Activated CD8-positive, alpha-beta memory T cell treated with anti-CD3 and anti-CD28 coated beads for 1 hour (primary cell): ENCODE data around the gene NSRP1.
"Not testable (repeated sequence)": the region's sequence is repeated elsewhere in the genome, so short reads cannot be mapped to it uniquely, and the experiment has no call there.

Source experiments
- DNase-seq, 2 donors: peaks; one replicate each; pipeline ENCODE4 v3.0.0-alpha.2; 2020; ENCODE audit warnings: low read depth in 1 of 2; ENCODE audit errors: extremely low read depth in 1 of 2

NSRP1 gene, protein sequence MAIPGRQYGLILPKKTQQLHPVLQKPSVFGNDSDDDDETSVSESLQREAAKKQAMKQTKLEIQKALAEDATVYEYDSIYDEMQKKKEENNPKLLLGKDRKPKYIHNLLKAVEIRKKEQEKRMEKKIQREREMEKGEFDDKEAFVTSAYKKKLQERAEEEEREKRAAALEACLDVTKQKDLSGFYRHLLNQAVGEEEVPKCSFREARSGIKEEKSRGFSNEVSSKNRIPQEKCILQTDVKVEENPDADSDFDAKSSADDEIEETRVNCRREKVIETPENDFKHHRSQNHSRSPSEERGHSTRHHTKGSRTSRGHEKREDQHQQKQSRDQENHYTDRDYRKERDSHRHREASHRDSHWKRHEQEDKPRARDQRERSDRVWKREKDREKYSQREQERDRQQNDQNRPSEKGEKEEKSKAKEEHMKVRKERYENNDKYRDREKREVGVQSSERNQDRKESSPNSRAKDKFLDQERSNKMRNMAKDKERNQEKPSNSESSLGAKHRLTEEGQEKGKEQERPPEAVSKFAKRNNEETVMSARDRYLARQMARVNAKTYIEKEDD

DNA sequence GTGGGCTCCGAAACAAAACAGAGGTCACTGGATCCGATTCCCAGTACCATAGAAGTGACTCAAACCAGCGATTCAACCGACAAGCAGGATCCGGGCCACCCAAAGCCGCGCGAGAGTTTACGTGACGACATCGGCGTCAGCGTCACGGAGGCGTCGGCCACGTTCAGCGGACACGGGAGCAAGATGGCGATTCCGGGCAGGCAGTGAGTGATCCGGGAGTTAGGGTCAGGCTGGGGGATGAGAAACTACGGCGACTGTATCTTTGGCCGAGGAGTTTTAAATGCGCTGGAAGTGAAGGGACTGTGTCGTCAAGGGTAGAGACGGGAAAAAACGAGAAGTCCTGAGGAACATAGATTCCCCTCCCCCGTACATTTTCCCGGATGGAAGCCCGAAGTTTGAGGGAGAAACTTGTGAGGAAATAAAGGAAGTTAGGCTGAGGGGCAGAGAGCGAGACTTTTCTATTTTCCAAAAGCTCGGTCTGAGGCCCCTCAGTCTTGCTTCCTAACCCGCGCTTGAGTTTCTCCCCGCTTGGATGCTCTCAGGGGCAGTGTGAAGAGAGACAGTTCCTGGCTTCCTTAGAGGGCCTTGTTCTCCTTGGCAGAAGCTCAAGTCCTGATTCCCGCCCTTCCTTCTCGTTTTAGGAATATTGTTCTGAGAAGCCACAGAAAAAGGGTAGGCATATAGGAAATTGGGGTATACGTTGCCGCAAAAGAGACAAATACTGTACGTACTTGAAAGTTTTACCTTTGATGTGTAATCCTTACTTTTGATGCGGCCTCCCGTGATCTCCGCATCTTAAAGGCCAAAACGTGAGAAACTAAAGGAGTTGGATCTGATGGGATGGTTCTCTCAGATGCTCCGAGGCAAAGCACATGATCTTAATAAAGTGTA is at the start of gene NSRP1:
Gene NSRP1, plus strand, starts transcription at position 156 of the 891 bp plus-strand sequence. Its CDS starts 28 bp downstream, at position 184.
- DNase-seq: peak; percentile 78 to 86

DNA sequence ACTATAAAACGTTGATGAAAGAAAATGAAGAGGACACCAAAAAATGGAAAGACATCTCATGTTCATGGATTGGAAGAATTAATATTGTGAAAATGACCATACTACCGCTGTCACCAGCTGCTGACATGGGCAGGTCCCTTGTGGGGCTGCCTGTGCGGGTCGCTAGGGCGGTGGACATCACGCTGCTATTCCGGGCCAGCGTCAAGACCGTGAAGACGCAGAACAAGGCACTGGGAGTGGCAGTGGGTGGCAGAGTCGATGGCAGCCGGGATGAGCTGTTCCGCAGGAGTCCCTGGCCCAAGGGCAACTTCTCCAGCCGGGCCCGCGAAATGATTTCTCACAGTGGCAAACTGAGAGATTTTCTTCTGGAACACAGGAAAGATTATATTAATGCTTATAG is 48.2 kb upstream of the NSRP1 start:
- no peak for DNase-seq

DNA sequence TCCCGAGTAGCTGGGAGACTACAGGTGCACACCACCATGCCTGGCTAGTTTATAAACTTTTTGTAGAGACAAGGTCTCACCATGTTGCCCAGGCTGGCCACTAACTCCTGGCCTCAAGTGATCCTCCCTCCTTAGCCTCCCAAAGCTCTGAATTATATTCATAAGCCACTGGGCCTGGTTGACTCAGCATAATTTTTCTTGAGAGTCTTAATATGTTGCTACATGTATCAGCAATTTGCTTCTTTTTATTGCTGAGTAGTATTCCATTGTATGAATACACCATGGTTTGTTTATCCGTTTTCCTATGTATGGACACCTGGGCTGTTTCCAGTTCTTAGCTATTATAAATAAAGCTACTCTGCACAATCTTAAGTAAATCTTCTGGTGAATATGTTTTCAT is 42.4 kb upstream of the NSRP1 start:
- DNase-seq: no peak

DNA sequence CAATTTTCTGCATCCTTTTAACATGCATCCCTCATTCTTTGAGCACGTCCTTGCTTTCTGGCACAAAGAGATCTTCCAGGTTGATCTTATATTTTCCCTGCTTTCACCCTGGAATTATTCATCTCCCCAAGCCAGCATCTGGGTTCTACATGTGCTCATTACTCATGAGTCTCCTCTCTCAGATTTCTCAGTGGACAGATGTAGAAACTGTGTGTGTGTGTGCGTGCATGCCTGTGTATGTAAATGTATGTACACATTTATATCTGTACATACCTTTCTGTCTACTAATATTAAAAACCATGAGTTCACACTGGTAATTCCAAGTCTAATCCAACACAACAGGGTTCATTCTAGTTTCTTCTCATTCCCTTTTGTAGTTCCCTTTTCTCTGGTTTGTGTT is 41.9 kb upstream of the NSRP1 start:
- DNase-seq: no peak

- no peak for DNase-seq
These were observed 33.8 kb upstream of the NSRP1 start for GRCh38 chr17:30082773-30083172.

GRCh38 chr17:30084788-30085187 is 31.8 kb upstream of the NSRP1 start:
- DNase-seq: no peak

DNA sequence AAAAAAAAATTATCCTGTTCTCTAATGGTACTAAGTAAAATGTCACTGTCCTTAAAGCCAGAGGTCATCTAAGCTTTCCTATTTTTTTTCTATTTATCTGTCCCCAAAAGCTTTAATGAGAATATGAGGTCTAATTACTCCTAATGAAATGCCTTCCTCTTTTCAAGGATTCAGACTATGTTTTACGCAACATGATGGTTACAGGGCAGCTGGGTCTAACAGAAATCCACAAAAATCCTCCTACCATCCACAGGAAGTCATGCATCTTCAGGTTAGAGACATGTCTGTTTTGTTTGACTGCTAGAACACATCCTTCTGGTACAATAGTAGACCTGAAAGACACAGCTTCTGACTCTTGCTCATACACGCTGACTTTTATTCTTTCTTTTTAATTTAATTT is 29.7 kb upstream of the NSRP1 start:
- no peak for DNase-seq

DNA sequence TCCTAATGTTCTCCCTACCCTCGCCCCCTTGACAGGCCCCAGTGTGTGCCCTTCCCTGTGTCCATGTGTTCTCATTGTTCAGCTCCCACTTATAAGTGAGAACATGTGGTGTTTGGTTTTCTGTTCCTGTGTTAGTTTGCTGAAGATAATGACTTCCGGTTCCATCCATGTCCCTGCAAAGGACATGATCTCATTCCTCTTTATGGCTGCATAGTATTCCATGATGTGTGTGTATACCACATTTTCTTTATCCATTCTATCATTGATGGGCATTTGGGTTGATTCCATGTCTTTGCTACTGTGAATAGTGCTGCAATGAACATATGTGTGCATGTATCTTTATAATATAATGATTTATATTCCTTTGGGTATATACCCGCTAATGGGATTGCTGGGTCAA is 29.2 kb upstream of the NSRP1 start:
- not testable (repeated sequence) for DNase-seq

GRCh38 chr17:30091121-30091670 is 25.4 kb upstream of the NSRP1 start:
- DNase-seq: no peak

- DNase-seq: no peak
These were observed 24.8 kb upstream of the NSRP1 start for GRCh38 chr17:30091771-30092170.

- no peak for DNase-seq
These were observed 23.7 kb upstream of the NSRP1 start for GRCh38 chr17:30092886-30093285.

GRCh38 chr17:30093463-30094147 is 23.0 kb upstream of the NSRP1 start:
- DNase-seq: no peak

DNA sequence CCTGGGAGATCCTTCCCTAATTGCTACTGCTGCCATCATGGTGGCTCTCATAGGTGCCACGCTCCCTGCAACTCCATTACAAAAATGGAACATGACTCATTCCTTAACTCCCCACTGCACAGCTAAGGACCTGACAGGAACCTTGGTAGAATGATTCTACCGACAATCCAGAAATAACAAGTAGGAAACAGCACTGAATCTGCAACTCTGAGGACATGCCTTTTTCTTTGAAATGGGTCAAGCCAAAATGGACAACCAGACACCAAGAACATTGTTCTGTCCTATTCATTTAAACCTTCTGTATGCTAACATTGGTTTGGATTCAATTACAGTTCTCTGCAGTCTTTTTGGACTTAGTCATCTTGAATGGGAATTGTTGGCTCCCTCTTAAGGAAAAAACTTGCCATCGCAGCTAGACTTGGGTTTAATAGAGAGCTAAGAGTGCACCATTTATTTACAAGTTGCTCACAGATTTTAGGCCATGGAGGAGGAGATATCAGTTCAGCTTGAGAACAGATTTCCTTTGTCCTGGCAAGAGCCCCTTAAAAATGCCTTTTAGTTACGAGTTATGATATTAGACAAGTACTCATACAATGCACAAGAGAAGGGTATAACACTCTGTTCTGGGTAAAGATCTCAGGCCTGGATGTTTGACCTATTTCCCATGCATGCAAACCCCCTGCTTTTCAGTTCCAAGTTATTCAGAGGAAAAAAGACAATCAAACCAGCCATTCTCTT is 20.9 kb upstream of the NSRP1 start:
- no peak for DNase-seq

DNA sequence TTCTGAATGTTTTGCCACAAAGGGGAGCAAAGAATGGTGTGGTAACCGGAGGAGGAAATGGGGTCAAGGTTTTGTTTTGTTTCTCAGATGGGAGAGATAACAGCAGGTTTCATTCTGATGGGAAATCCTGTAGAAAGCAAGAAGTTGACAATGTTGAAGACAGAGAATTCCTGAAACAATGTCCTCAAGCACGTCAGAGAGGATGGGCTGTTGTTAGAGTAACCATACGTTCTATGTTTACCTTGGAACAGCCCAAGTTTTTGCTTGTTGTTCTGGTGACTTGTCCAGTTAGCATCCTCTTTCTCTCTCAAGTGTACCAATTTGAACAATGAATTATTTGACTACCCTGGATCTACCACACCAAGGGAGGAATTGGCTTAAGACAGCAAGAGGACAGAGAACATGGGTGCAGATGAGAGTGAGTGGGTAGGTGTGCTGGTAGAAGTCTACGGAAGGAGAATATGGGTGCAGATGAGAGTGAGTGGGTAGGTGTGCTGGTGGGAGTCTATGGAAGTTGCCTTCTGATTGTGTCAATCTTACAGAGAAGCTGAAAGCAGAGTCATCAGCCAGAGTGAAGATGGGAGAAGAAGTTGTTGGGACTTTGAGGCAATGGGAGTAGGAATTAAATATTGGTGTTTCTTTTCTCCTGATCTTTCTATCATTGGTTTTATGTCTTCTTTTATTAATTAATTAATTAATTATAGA is 14.8 kb upstream of the NSRP1 start:
- no peak for DNase-seq

DNA sequence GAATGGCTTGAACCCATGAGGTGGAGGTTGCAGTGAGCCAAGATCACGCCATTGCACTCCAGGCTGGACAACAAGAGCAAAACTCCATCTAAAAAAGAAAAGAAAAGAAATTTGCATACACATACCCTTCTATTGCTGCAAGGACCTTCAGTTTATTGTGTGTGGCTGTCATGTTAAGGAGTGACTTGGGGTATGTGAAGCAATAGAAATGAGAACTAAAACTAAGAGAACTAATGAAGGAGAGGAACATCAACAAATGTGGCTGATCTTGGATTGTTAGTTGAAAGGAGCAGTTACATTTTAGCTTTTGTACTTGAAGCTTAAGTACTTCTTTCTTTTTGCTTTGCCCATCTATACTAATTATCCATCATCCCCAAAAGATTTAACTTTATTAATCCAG is 12.7 kb upstream of the NSRP1 start:
- no peak for DNase-seq

GRCh38 chr17:30104575-30105339 is 11.9 kb upstream of the NSRP1 start:
- DNase-seq: peak in 1 of 2 donors; percentile 53

DNA sequence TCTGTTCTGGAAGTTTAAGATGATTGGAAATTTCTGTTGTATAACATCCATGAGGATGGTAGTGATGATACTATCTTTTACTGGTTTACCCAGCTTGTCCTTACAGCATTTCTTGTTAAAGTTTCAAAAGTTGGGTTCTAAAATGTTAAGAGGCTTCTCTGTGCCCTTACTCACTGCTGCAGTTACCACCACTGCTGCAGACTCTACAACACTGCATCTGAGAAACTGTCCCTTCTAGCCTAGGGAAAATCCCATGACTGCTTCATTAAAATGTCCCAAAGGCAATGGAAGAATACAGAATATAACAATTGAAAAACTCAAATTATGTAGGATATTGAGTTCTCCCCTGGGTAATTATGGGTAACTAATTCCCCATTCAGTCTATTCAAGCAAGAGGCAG is 3.8 kb upstream of the NSRP1 start:
- DNase-seq: no peak

DNA sequence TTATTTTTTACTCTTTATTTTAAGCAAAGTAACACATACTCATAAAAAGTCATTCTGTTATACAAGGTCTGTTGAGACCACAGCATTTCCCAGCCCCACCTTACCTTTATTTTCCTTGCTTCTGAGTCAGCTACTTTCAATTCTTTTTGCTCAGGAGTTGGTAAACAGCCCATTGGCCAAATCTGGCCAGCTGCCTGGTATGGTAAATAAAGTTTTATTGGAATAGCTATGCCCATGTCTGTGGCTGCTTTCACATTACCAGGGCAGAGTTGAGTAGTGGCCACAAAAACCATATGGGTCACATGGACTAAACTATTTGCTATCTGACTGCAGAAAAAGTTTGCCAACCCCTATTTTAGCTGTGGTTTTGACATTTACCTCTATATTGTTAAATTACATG is 3.4 kb upstream of the NSRP1 start:
- DNase-seq: no peak

DNA sequence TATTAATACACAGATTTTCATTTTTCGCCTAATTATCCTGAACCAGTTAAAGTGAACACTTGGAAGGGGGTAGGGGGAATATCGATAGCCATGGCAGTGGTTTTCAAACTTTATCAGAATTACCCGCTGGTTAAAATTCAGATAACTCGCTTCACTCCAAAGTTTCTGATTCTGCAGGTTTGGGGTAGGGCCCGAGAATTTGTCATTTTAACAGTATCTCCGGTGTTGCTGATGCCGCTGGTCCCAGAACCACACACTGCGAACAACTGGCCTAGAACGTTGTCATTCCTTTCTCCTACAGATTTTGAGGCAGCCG is 313 bp upstream of the NSRP1 start:
- DNase-seq: no peak
